Progenitor cell of endocrine pancreas (in vitro differentiated cells): ENCODE data around the gene PRIM2. TPM values are rescaled to one million over a fixed set of nuclear protein-coding genes. Genes with fewer than 3 reads are reported as not detected.
"Not testable (repeated sequence)": the region's sequence is repeated elsewhere in the genome, so short reads cannot be mapped to it uniquely, and the experiment has no call there.

Experiments used
- DNase-seq: peaks from one replicate; pipeline ENCODE4 v3.0.0; 2021; ENCODE audit warnings: low spot score; ENCODE audit not compliant: unreplicated experiment
- H3K27ac Mint-ChIP-seq: 2 replicates; pipeline ENCODE4 v1.8.0; 2021; ENCODE audit warnings: mild to moderate bottlenecking, moderate library complexity, mixed read lengths
- H3K27me3 Mint-ChIP-seq: 2 replicates; pipeline ENCODE4 v1.8.0; 2021; ENCODE audit warnings: mixed read lengths
- H3K36me3 Mint-ChIP-seq: 2 replicates; pipeline ENCODE4 v1.8.0; 2022; ENCODE audit warnings: mixed read lengths; ENCODE audit not compliant: insufficient read depth
- H3K4me1 Mint-ChIP-seq: 2 replicates; pipeline ENCODE4 v1.8.0; 2021; ENCODE audit warnings: low read depth, mixed read lengths
- H3K4me3 Mint-ChIP-seq: 2 replicates; pipeline ENCODE4 v1.8.0; 2021; ENCODE audit warnings: low read depth, mild to moderate bottlenecking, moderate library complexity, mixed read lengths
- H3K9me3 Mint-ChIP-seq: 2 replicates; pipeline ENCODE4 v1.8.0; 2021; ENCODE audit warnings: low read depth, mixed read lengths
- CTCF ChIP-seq: fragments of 200-600 bp; sonication (generic); IDR thresholded peaks from one replicate; pipeline ENCODE4 v1.5.0; 2021; ENCODE audit warnings: antibody characterized with exemption, mild to moderate bottlenecking; ENCODE audit not compliant: unreplicated experiment
- total RNA-seq: library from RNA; stranded (reverse); gene quantifications from 2 replicates; pipeline ENCODE4 v1.2.1, GENCODE V29; 2021

Gene PRIM2
- total RNA-seq, 1 donor from 2014 or later: 26.2 TPM

GRCh38 chr6:57516776-57517175 lies 199.3 kb downstream of the PRIM2 start:
- H3K9me3 Mint-ChIP-seq, H3K4me1 Mint-ChIP-seq, DNase-seq, H3K27me3 Mint-ChIP-seq, H3K27ac Mint-ChIP-seq, H3K4me3 Mint-ChIP-seq, H3K36me3 Mint-ChIP-seq: not testable (repeated sequence)

- H3K27me3 Mint-ChIP-seq, H3K4me3 Mint-ChIP-seq, H3K4me1 Mint-ChIP-seq, DNase-seq, H3K36me3 Mint-ChIP-seq, H3K9me3 Mint-ChIP-seq, H3K27ac Mint-ChIP-seq: not testable (repeated sequence)
Measured at GRCh38 chr6:57519198-57519597, 201.8 kb downstream of the PRIM2 start.

GRCh38 chr6:57521085-57521484 lies 203.7 kb downstream of the PRIM2 start:
- H3K27ac Mint-ChIP-seq, DNase-seq, H3K36me3 Mint-ChIP-seq, H3K4me1 Mint-ChIP-seq, H3K27me3 Mint-ChIP-seq, H3K4me3 Mint-ChIP-seq, H3K9me3 Mint-ChIP-seq: not testable (repeated sequence)

- not testable (repeated sequence) for H3K27me3 Mint-ChIP-seq, H3K4me3 Mint-ChIP-seq, H3K27ac Mint-ChIP-seq, H3K9me3 Mint-ChIP-seq, H3K36me3 Mint-ChIP-seq, DNase-seq, H3K4me1 Mint-ChIP-seq
Measured at GRCh38 chr6:57523221-57523620, 205.8 kb downstream of the PRIM2 start.

GRCh38 chr6:57529755-57530154 lies 212.3 kb downstream of the PRIM2 start:
- H3K27me3 Mint-ChIP-seq, DNase-seq, H3K36me3 Mint-ChIP-seq, H3K4me1 Mint-ChIP-seq, H3K4me3 Mint-ChIP-seq, H3K9me3 Mint-ChIP-seq, H3K27ac Mint-ChIP-seq: not testable (repeated sequence)

GRCh38 chr6:57532660-57533059 lies 215.2 kb downstream of the PRIM2 start:
- not testable (repeated sequence) for DNase-seq, H3K36me3 Mint-ChIP-seq, H3K9me3 Mint-ChIP-seq, H3K27me3 Mint-ChIP-seq, H3K4me3 Mint-ChIP-seq, H3K4me1 Mint-ChIP-seq, H3K27ac Mint-ChIP-seq

GRCh38 chr6:57535121-57535520 lies 217.7 kb downstream of the PRIM2 start:
- H3K4me3 Mint-ChIP-seq: not testable (repeated sequence)

GRCh38 chr6:57535994-57536393 lies 218.6 kb downstream of the PRIM2 start:
- not testable (repeated sequence) for H3K9me3 Mint-ChIP-seq, H3K27me3 Mint-ChIP-seq, DNase-seq, H3K36me3 Mint-ChIP-seq, H3K27ac Mint-ChIP-seq, H3K4me3 Mint-ChIP-seq, H3K4me1 Mint-ChIP-seq
- TF ChIP-seq CTCF: peak; percentile 57

More at GRCh38 chr6:57535121-57535520, 217.7 kb downstream of the PRIM2 start:
- not testable (repeated sequence) for H3K36me3 Mint-ChIP-seq, DNase-seq, H3K27me3 Mint-ChIP-seq, H3K27ac Mint-ChIP-seq, H3K4me1 Mint-ChIP-seq, H3K9me3 Mint-ChIP-seq

GRCh38 chr6:57537916-57538315 lies 220.5 kb downstream of the PRIM2 start:
- H3K4me1 Mint-ChIP-seq, H3K27me3 Mint-ChIP-seq, H3K27ac Mint-ChIP-seq, DNase-seq, H3K4me3 Mint-ChIP-seq, H3K36me3 Mint-ChIP-seq, H3K9me3 Mint-ChIP-seq: not testable (repeated sequence)

GRCh38 chr6:57551961-57552360 lies 234.5 kb downstream of the PRIM2 start:
- not testable (repeated sequence) for DNase-seq, H3K27me3 Mint-ChIP-seq, H3K36me3 Mint-ChIP-seq, H3K4me3 Mint-ChIP-seq, H3K9me3 Mint-ChIP-seq, H3K27ac Mint-ChIP-seq
- H3K4me1 Mint-ChIP-seq: peaks cover 10% of the 10 kb centered on the region

- not testable (repeated sequence) for H3K36me3 Mint-ChIP-seq, H3K27ac Mint-ChIP-seq, DNase-seq, H3K27me3 Mint-ChIP-seq, H3K4me3 Mint-ChIP-seq, H3K4me1 Mint-ChIP-seq, H3K9me3 Mint-ChIP-seq
Measured at GRCh38 chr6:57557855-57558254, 240.4 kb downstream of the PRIM2 start.

- not testable (repeated sequence) for H3K4me3 Mint-ChIP-seq, H3K9me3 Mint-ChIP-seq, H3K4me1 Mint-ChIP-seq, DNase-seq, H3K27me3 Mint-ChIP-seq, H3K27ac Mint-ChIP-seq, H3K36me3 Mint-ChIP-seq
Measured at GRCh38 chr6:57559170-57559569, 241.7 kb downstream of the PRIM2 start.

- H3K27ac Mint-ChIP-seq, H3K36me3 Mint-ChIP-seq, H3K27me3 Mint-ChIP-seq, H3K4me1 Mint-ChIP-seq, DNase-seq, H3K9me3 Mint-ChIP-seq, H3K4me3 Mint-ChIP-seq: not testable (repeated sequence)
Measured at GRCh38 chr6:57562233-57562632, 244.8 kb downstream of the PRIM2 start.
